Erythroblast (primary cell): ENCODE results near the gene FABP7.

Experiments
- GATA1 ChIP-seq: IDR thresholded peaks from 2 replicates; pipeline ENCODE4 v1.6.1; 2011; ENCODE audit warnings: low read depth, mild to moderate bottlenecking, control low read depth, low read length, moderate library complexity
- POLR2A ChIP-seq: IDR thresholded peaks from 2 replicates; pipeline ENCODE4 v1.6.1; 2011; ENCODE audit warnings: mild to moderate bottlenecking, low read length

GRCh38 chr6:122754191-122754731 is 25.3 kb upstream of the FABP7 start:
- TF ChIP-seq POLR2A (no peak), GATA1 (no peak)
